Measurements from ENCODE around the gene KRTAP10-3. TPM values are rescaled to one million over a fixed set of nuclear protein-coding genes. Genes with fewer than 3 reads are reported as not detected.

Gene KRTAP10-3
- polyA plus RNA-seq, 1 donor: not detected

- DNase-seq (ENCODE audit: low read depth): no peak
Measured at GRCh38 chr21:44519346-44520325, 39.0 kb downstream of the KRTAP10-3 start.

- DNase-seq (ENCODE audit: low read depth): no peak
Measured at GRCh38 chr21:44518686-44519085, 39.9 kb downstream of the KRTAP10-3 start.

- DNase-seq (ENCODE audit: low read depth): no peak
Measured at GRCh38 chr21:44517175-44517899, 41.3 kb downstream of the KRTAP10-3 start.

GRCh38 chr21:44516828-44517174 lies 41.8 kb downstream of the KRTAP10-3 start:
- DNase-seq (ENCODE audit: low read depth): no peak

- no peak for DNase-seq (ENCODE audit: low read depth)
Measured at GRCh38 chr21:44516342-44516741, 42.3 kb downstream of the KRTAP10-3 start.

GRCh38 chr21:44515359-44516165 lies 43.0 kb downstream of the KRTAP10-3 start:
- no peak for DNase-seq (ENCODE audit: low read depth)

GRCh38 chr21:44514746-44515358 lies 43.7 kb downstream of the KRTAP10-3 start:
- DNase-seq (ENCODE audit: low read depth): no peak

- DNase-seq (ENCODE audit: low read depth): no peak
Measured at GRCh38 chr21:44514218-44514520, 44.4 kb downstream of the KRTAP10-3 start.

- DNase-seq (ENCODE audit: low read depth): no peak
Measured at GRCh38 chr21:44513389-44514217, 45.0 kb downstream of the KRTAP10-3 start.

GRCh38 chr21:44512496-44513388 lies 45.9 kb downstream of the KRTAP10-3 start:
- DNase-seq (ENCODE audit: low read depth): no peak

- DNase-seq (ENCODE audit: low read depth): no peak
Measured at GRCh38 chr21:44511938-44512275, 46.7 kb downstream of the KRTAP10-3 start.

- no peak for DNase-seq (ENCODE audit: low read depth)
Measured at GRCh38 chr21:44511219-44511937, 47.2 kb downstream of the KRTAP10-3 start.

- DNase-seq (ENCODE audit: low read depth): no peak
Measured at GRCh38 chr21:44510508-44511218, 47.9 kb downstream of the KRTAP10-3 start.

GRCh38 chr21:44510109-44510507 lies 48.5 kb downstream of the KRTAP10-3 start:
- no peak for DNase-seq (ENCODE audit: low read depth)

GRCh38 chr21:44509539-44509938 lies 49.1 kb downstream of the KRTAP10-3 start:
- DNase-seq (ENCODE audit: low read depth): no peak

GRCh38 chr21:44508711-44509445 lies 49.7 kb downstream of the KRTAP10-3 start:
- no peak for DNase-seq (ENCODE audit: low read depth)

GRCh38 chr21:44508426-44508710 lies 50.2 kb downstream of the KRTAP10-3 start:
- no peak for DNase-seq (ENCODE audit: low read depth)
